WTC11 (cell line): ENCODE measurements around the gene SREBF2.

ENCODE experiments used
- NFE2L1 ChIP-seq: sonication (generic); formaldehyde crosslinking; IDR thresholded peaks from 2 replicates; pipeline ENCODE4 v1.8.1; 2023; ENCODE audit warnings: missing genetic modification reagents
- TEAD4 ChIP-seq: sonication (generic); formaldehyde crosslinking; IDR thresholded peaks from 2 replicates; pipeline ENCODE4 v1.8.0; 2022; ENCODE audit warnings: mild to moderate bottlenecking, missing genetic modification reagents
- TF ChIP-seq, protein P1 (sequence below): fragments of 200-600 bp; IDR thresholded peaks from 2 replicates; pipeline ENCODE4 v1.8.0; 2022; ENCODE audit warnings: antibody characterized with exemption

DNA sequence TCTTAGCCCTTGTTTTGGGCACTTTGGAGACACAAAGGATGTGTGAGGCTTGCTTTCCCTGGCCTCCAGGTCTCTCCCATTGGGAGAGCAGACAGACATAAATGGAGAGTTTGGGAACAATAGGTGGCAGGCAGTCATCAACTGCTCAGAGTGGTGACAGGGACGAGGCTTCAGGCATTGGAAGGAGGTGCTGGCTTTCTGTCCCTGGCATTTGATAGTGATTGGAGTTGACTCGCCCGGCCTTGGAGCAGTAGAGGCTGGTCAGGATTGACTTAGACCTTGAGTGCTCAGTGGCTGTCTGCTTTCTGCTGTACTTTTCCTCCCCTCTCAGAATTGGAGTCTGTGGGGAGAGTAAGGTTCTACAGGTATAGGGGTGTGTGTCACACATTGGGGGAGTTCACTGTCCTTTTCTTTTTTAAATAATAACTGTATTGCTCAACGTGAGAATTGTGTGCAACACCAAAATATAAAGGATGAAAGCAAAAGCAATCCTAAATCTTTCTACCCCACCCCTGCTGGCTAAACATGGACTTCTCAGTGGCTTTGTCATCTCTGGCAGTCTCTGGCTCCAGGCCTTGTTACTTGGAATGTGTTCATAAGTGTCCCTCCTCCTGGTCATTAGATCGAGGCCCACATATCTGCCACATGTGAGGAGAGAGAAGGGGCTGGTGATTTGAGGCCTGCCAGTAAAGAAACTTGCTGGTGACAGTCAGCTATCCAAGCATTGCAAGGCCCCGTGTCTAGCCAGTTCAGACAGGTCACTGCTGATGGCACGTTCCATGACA lies 60.9 kb downstream of the SREBF2 start:
- no peak for TF ChIP-seq TEAD4 (CRISPR knock-in tag)
- TF ChIP-seq, protein P1, sequence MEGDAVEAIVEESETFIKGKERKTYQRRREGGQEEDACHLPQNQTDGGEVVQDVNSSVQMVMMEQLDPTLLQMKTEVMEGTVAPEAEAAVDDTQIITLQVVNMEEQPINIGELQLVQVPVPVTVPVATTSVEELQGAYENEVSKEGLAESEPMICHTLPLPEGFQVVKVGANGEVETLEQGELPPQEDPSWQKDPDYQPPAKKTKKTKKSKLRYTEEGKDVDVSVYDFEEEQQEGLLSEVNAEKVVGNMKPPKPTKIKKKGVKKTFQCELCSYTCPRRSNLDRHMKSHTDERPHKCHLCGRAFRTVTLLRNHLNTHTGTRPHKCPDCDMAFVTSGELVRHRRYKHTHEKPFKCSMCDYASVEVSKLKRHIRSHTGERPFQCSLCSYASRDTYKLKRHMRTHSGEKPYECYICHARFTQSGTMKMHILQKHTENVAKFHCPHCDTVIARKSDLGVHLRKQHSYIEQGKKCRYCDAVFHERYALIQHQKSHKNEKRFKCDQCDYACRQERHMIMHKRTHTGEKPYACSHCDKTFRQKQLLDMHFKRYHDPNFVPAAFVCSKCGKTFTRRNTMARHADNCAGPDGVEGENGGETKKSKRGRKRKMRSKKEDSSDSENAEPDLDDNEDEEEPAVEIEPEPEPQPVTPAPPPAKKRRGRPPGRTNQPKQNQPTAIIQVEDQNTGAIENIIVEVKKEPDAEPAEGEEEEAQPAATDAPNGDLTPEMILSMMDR, result no peak
- no peak for TF ChIP-seq NFE2L1 (CRISPR knock-in tag)
